WTC11 (cell line): ENCODE data around the gene PPP1R9A. TPM values are rescaled to one million over a fixed set of nuclear protein-coding genes. Genes with fewer than 3 reads are reported as not detected.

Source experiments
- ATAC-seq: fragments of 200-7000 bp; cut with Tn5 transposase; 2 replicates; pipeline ENCODE4 v1.10.0; 2021; ENCODE audit warnings: mild to moderate bottlenecking, moderate library complexity
- CTCF ChIA-PET: fragments of 300-600 bp; sonication (Branson Sonifier 250); formaldehyde crosslinking; loops from one replicate; lab custom pipeline; 2021; ENCODE audit warnings: antibody characterized with exemption; lab: Charles Lee
- POLR2A ChIA-PET: fragments of 350-600 bp; sonication (Branson Sonifier 250); formaldehyde crosslinking; loops from one replicate; lab custom pipeline; 2021; ENCODE audit warnings: antibody characterized with exemption; lab: Charles Lee
- DNase-seq: peaks from one replicate; pipeline ENCODE4 v3.0.0; 2021; ENCODE audit warnings: low spot score
- H3K27ac Mint-ChIP-seq: 2 replicates; pipeline ENCODE4 v1.8.0; 2021; ENCODE audit warnings: mixed read lengths
- H3K27me3 Mint-ChIP-seq: 2 replicates; pipeline ENCODE4 v1.8.0; 2021; ENCODE audit warnings: low read depth, mild to moderate bottlenecking, moderate library complexity, mixed read lengths
- H3K36me3 Mint-ChIP-seq: 2 replicates; pipeline ENCODE4 v1.8.0; 2021; ENCODE audit warnings: mixed read lengths
- H3K4me1 Mint-ChIP-seq: 2 replicates; pipeline ENCODE4 v1.8.0; 2022; ENCODE audit warnings: mixed read lengths
- H3K4me3 Mint-ChIP-seq: 2 replicates; pipeline ENCODE4 v1.8.0; 2021; ENCODE audit warnings: mild to moderate bottlenecking, moderate library complexity, mixed read lengths
- H3K9me3 Mint-ChIP-seq: 2 replicates; pipeline ENCODE4 v1.8.0; 2021; ENCODE audit warnings: mixed read lengths
- ATF1 ChIP-seq: sonication (generic); formaldehyde crosslinking; IDR thresholded peaks from 2 replicates; pipeline ENCODE4 v1.8.1; 2023; ENCODE audit warnings: mild to moderate bottlenecking, moderate library complexity, missing genetic modification reagents
- CREB1 ChIP-seq: sonication (generic); formaldehyde crosslinking; IDR thresholded peaks from 2 replicates; pipeline ENCODE4 v1.8.0; 2023; ENCODE audit warnings: mild to moderate bottlenecking, missing genetic modification reagents
- CREM ChIP-seq: sonication (generic); formaldehyde crosslinking; IDR thresholded peaks from 2 replicates; pipeline ENCODE4 v1.8.1; 2022; ENCODE audit warnings: mild to moderate bottlenecking, missing genetic modification reagents, moderate library complexity
- ELF4 ChIP-seq: sonication (generic); formaldehyde crosslinking; IDR thresholded peaks from 2 replicates; pipeline ENCODE4 v1.8.1; 2022; ENCODE audit warnings: low read depth, mild to moderate bottlenecking, moderate library complexity, missing genetic modification reagents
- GRHL2 ChIP-seq: fragments of 250-450 bp; sonication (Bioruptor Pico); IDR thresholded peaks from 2 replicates; pipeline ENCODE4 v1.8.0; 2022; ENCODE audit warnings: mild to moderate bottlenecking, moderate library complexity; ENCODE audit not compliant: insufficient replicate concordance, severe bottlenecking
- NFE2L1 ChIP-seq: sonication (generic); formaldehyde crosslinking; IDR thresholded peaks from 2 replicates; pipeline ENCODE4 v1.8.1; 2023; ENCODE audit warnings: missing genetic modification reagents
- NFYB ChIP-seq: sonication (generic); formaldehyde crosslinking; conservative IDR thresholded peaks from 2 replicates; pipeline ENCODE4 v1.8.0; 2022; ENCODE audit warnings: low read depth, missing genetic modification reagents
- RELA ChIP-seq: sonication (generic); formaldehyde crosslinking; IDR thresholded peaks from 2 replicates; pipeline ENCODE4 v1.8.1; 2022; ENCODE audit warnings: missing genetic modification reagents, mild to moderate bottlenecking, borderline replicate concordance
- SP1 ChIP-seq: sonication (generic); formaldehyde crosslinking; conservative IDR thresholded peaks from 2 replicates; pipeline ENCODE4 v1.8.1; 2022; ENCODE audit warnings: missing genetic modification reagents
- ZNF219 ChIP-seq: sonication (generic); formaldehyde crosslinking; IDR thresholded peaks from 2 replicates; pipeline ENCODE4 v1.8.0; 2023; ENCODE audit warnings: missing genetic modification reagents, mild to moderate bottlenecking, borderline replicate concordance
- total RNA-seq: library from RNA; stranded (reverse); gene quantifications from 3 replicates; pipeline ENCODE4 v1.2.3, GENCODE V29; 2021
- TF ChIP-seq, protein P1 (sequence below): fragments of 250-450 bp; sonication (Bioruptor Pico); conservative IDR thresholded peaks from 2 replicates; pipeline ENCODE4 v1.9.0; 2021; ENCODE audit warnings: mild to moderate bottlenecking
- TF ChIP-seq, protein P2 (sequence below): fragments of 250-450 bp; sonication (Bioruptor Pico); IDR thresholded peaks from 2 replicates; pipeline ENCODE4 v1.9.0; 2021; ENCODE audit warnings: mild to moderate bottlenecking
- TF ChIP-seq, protein P3 (sequence below): fragments of 250-450 bp; sonication (Bioruptor Pico); IDR thresholded peaks from 2 replicates; pipeline ENCODE4 v1.9.0; 2021; ENCODE audit warnings: mild to moderate bottlenecking
- TF ChIP-seq, protein P4 (sequence below): sonication (generic); formaldehyde crosslinking; IDR thresholded peaks from 2 replicates; pipeline ENCODE4 v1.8.0; 2023; ENCODE audit warnings: mild to moderate bottlenecking, missing genetic modification reagents
- TF ChIP-seq, protein P5 (sequence below): sonication (generic); formaldehyde crosslinking; IDR thresholded peaks from 2 replicates; pipeline ENCODE4 v1.8.1; 2023; ENCODE audit warnings: mild to moderate bottlenecking, missing genetic modification reagents
- TF ChIP-seq, protein P6 (sequence below): sonication (generic); formaldehyde crosslinking; IDR thresholded peaks from 2 replicates; pipeline ENCODE4 v1.8.1; 2023; ENCODE audit warnings: mild to moderate bottlenecking, missing genetic modification reagents, moderate library complexity
- TF ChIP-seq, protein P7 (sequence below): sonication (generic); formaldehyde crosslinking; IDR thresholded peaks from 2 replicates; pipeline ENCODE4 v1.8.1; 2022; ENCODE audit warnings: missing genetic modification reagents, borderline replicate concordance
- TF ChIP-seq, protein P8 (sequence below): sonication (generic); formaldehyde crosslinking; IDR thresholded peaks from 2 replicates; pipeline ENCODE4 v1.8.0; 2022; ENCODE audit warnings: mild to moderate bottlenecking, missing genetic modification reagents
- TF ChIP-seq, protein P9 (sequence below): fragments of 250-450 bp; sonication (Bioruptor Pico); IDR thresholded peaks from 2 replicates; pipeline ENCODE4 v1.8.0; 2021; ENCODE audit warnings: mild to moderate bottlenecking

The PPP1R9A gene
- total RNA-seq, 1 experiment from 2014 or later, result 16.8 TPM

DNA sequence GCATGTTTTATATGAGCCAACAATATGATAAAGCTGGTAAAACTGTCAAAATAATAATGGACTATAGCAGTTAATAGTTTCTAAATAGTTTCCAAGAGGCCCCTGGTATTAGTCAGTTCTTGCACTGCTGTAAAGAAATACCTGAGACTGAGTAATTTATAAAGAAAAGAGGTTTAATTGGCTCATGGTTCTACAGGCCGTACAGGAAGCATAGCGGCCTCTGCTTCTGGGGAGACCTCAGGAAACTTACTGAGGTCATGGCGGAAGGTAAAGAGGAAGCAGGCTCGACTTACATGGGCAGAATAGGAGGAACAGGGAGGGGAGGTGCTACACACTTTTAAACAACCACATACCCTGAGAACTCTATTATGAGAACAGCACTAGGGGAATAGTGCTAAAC lies 104.6 kb downstream of the PPP1R9A start:
- no peaks in the 10 kb centered on the region for H3K36me3 Mint-ChIP-seq
- ChIA-PET POLR2A (no interaction called here), CTCF (no interaction called here)
- peaks cover 6% of the 10 kb centered on the region; the same call in 1 of the 2 replicates for H3K9me3 Mint-ChIP-seq
- TF ChIP-seq, protein P1, sequence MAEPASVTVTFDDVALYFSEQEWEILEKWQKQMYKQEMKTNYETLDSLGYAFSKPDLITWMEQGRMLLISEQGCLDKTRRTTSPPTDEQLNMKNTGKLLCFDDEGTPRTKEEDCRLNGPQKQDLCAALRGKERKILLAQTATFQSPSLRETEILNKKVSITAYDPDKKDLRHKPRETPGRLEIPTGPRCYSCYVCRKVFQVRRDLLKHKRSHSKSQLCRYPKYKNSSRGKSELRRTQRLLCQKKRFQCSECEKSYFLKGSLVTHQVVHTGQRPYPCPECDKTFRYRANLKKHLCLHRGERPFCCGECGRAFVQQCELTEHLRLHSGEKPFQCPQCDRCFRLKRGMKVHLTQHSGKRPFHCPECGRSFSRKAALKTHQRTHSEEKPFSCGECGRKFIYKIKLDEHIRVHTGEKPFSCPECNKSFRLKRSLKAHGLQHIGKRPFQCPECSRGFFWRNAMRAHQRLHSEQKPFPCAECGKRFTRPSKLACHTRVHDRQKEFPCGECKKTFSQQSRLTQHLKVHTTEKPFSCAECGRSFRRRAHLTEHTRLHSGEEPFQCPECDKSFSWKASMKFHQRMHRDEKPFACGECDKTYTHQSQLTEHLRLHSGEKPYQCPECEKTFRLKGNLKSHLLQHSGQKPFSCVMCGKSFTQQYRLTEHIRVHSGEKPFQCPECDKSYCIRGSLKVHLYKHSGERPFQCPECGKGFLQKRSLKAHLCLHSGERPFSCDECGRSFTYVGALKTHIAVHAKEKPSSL (CRISPR knock-in tag), result no peak
- TF ChIP-seq ELF4, result no peak
- TF ChIP-seq SP1, result no peak
- TF ChIP-seq ZNF219 (CRISPR knock-in tag), result no peak
- TF ChIP-seq, protein P2, sequence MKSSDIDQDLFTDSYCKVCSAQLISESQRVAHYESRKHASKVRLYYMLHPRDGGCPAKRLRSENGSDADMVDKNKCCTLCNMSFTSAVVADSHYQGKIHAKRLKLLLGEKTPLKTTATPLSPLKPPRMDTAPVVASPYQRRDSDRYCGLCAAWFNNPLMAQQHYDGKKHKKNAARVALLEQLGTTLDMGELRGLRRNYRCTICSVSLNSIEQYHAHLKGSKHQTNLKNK (CRISPR knock-in tag), result no peak
- TF ChIP-seq RELA, result no peak
- no peak for TF ChIP-seq GRHL2 (CRISPR knock-in tag)
- TF ChIP-seq, protein P3, sequence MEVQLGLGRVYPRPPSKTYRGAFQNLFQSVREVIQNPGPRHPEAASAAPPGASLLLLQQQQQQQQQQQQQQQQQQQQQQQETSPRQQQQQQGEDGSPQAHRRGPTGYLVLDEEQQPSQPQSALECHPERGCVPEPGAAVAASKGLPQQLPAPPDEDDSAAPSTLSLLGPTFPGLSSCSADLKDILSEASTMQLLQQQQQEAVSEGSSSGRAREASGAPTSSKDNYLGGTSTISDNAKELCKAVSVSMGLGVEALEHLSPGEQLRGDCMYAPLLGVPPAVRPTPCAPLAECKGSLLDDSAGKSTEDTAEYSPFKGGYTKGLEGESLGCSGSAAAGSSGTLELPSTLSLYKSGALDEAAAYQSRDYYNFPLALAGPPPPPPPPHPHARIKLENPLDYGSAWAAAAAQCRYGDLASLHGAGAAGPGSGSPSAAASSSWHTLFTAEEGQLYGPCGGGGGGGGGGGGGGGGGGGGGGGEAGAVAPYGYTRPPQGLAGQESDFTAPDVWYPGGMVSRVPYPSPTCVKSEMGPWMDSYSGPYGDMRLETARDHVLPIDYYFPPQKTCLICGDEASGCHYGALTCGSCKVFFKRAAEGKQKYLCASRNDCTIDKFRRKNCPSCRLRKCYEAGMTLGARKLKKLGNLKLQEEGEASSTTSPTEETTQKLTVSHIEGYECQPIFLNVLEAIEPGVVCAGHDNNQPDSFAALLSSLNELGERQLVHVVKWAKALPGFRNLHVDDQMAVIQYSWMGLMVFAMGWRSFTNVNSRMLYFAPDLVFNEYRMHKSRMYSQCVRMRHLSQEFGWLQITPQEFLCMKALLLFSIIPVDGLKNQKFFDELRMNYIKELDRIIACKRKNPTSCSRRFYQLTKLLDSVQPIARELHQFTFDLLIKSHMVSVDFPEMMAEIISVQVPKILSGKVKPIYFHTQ (CRISPR knock-in tag), result no peak
- TF ChIP-seq, protein P4, sequence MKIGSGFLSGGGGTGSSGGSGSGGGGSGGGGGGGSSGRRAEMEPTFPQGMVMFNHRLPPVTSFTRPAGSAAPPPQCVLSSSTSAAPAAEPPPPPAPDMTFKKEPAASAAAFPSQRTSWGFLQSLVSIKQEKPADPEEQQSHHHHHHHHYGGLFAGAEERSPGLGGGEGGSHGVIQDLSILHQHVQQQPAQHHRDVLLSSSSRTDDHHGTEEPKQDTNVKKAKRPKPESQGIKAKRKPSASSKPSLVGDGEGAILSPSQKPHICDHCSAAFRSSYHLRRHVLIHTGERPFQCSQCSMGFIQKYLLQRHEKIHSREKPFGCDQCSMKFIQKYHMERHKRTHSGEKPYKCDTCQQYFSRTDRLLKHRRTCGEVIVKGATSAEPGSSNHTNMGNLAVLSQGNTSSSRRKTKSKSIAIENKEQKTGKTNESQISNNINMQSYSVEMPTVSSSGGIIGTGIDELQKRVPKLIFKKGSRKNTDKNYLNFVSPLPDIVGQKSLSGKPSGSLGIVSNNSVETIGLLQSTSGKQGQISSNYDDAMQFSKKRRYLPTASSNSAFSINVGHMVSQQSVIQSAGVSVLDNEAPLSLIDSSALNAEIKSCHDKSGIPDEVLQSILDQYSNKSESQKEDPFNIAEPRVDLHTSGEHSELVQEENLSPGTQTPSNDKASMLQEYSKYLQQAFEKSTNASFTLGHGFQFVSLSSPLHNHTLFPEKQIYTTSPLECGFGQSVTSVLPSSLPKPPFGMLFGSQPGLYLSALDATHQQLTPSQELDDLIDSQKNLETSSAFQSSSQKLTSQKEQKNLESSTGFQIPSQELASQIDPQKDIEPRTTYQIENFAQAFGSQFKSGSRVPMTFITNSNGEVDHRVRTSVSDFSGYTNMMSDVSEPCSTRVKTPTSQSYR (CRISPR knock-in tag), result no peak
- TF ChIP-seq, protein P5, sequence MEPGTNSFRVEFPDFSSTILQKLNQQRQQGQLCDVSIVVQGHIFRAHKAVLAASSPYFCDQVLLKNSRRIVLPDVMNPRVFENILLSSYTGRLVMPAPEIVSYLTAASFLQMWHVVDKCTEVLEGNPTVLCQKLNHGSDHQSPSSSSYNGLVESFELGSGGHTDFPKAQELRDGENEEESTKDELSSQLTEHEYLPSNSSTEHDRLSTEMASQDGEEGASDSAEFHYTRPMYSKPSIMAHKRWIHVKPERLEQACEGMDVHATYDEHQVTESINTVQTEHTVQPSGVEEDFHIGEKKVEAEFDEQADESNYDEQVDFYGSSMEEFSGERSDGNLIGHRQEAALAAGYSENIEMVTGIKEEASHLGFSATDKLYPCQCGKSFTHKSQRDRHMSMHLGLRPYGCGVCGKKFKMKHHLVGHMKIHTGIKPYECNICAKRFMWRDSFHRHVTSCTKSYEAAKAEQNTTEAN (CRISPR knock-in tag), result no peak
- no peak for TF ChIP-seq NFYB (CRISPR knock-in tag)
- TF ChIP-seq, protein P6, sequence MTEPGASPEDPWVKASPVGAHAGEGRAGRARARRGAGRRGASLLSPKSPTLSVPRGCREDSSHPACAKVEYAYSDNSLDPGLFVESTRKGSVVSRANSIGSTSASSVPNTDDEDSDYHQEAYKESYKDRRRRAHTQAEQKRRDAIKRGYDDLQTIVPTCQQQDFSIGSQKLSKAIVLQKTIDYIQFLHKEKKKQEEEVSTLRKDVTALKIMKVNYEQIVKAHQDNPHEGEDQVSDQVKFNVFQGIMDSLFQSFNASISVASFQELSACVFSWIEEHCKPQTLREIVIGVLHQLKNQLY (CRISPR knock-in tag), result no peak
- no peak for TF ChIP-seq ATF1
- TF ChIP-seq, protein P7, sequence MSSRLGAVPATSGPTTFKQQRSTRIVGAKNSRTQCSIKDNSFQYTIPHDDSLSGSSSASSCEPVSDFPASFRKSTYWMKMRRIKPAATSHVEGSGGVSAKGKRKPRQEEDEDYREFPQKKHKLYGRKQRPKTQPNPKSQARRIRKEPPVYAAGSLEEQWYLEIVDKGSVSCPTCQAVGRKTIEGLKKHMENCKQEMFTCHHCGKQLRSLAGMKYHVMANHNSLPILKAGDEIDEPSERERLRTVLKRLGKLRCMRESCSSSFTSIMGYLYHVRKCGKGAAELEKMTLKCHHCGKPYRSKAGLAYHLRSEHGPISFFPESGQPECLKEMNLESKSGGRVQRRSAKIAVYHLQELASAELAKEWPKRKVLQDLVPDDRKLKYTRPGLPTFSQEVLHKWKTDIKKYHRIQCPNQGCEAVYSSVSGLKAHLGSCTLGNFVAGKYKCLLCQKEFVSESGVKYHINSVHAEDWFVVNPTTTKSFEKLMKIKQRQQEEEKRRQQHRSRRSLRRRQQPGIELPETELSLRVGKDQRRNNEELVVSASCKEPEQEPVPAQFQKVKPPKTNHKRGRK, result no peak
- TF ChIP-seq, protein P8, sequence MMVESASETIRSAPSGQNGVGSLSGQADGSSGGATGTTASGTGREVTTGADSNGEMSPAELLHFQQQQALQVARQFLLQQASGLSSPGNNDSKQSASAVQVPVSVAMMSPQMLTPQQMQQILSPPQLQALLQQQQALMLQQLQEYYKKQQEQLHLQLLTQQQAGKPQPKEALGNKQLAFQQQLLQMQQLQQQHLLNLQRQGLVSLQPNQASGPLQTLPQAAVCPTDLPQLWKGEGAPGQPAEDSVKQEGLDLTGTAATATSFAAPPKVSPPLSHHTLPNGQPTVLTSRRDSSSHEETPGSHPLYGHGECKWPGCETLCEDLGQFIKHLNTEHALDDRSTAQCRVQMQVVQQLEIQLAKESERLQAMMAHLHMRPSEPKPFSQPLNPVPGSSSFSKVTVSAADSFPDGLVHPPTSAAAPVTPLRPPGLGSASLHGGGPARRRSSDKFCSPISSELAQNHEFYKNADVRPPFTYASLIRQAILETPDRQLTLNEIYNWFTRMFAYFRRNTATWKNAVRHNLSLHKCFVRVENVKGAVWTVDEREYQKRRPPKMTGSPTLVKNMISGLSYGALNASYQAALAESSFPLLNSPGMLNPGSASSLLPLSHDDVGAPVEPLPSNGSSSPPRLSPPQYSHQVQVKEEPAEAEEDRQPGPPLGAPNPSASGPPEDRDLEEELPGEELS, result no peak
- no peak for TF ChIP-seq CREM (CRISPR knock-in tag)
- TF ChIP-seq CREB1 (CRISPR knock-in tag), result no peak
- TF ChIP-seq, protein P9, sequence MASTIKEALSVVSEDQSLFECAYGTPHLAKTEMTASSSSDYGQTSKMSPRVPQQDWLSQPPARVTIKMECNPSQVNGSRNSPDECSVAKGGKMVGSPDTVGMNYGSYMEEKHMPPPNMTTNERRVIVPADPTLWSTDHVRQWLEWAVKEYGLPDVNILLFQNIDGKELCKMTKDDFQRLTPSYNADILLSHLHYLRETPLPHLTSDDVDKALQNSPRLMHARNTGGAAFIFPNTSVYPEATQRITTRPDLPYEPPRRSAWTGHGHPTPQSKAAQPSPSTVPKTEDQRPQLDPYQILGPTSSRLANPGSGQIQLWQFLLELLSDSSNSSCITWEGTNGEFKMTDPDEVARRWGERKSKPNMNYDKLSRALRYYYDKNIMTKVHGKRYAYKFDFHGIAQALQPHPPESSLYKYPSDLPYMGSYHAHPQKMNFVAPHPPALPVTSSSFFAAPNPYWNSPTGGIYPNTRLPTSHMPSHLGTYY (CRISPR knock-in tag), result no peak
- no peak for TF ChIP-seq NFE2L1
- no peak overlapping the region for H3K4me3 Mint-ChIP-seq
- ATAC-seq (no peak), DNase-seq (no peak)
- no peak overlapping the region for H3K27ac Mint-ChIP-seq
- no peaks in the 10 kb centered on the region; the same call in 1 of the 2 replicates for H3K4me1 Mint-ChIP-seq
- H3K27me3 Mint-ChIP-seq, result no peaks in the 10 kb centered on the region
